GM12891 (cell line): ENCODE data around the gene SLC9A8.

Source experiments
- POLR2A ChIP-seq: IDR thresholded peaks from 2 replicates; pipeline ENCODE4 v1.6.1; 2011; ENCODE audit warnings: low read depth, low read length, control low read depth
- POLR2AphosphoS5 ChIP-seq: IDR thresholded peaks from 2 replicates; pipeline ENCODE4 v1.6.1; 2011; ENCODE audit warnings: low read depth, low read length, control low read depth

DNA sequence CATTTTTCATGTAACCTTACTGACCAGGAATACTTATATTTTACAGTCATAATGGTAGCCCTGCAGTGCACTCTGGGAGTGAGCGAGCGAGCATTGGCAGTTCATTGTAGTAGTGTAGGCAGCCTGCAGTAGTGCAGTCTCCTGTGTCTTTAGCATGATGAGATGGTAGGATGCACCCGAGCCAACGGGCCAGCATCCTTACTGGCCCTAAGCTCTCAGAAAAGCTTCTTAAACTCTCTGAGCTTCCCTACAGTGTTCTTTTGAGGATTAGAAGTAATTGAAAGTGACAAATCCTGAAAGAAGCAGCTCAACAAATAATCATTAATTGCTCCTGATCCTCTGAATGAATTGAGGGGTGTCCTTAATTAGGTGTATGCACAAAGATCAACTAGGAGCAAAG lies 20.9 kb downstream of the SLC9A8 start:
- no peak for TF ChIP-seq POLR2AphosphoS5
- TF ChIP-seq POLR2A: no peak
